PC-3 (cell line): ENCODE results near the gene HPCAL4. TPM values are rescaled to one million over a fixed set of nuclear protein-coding genes. Genes with fewer than 3 reads are reported as not detected.

Source experiments
- ATAC-seq: fragments of 200-7000 bp; cut with Tn5 transposase; 2 replicates; pipeline ENCODE4 v1.9.1; 2020; ENCODE audit warnings: mild to moderate bottlenecking, moderate library complexity
- BruUV-seq: library from RNA; stranded (reverse); fragments of 400-500 nt; replicated peaks from 2 replicates; lab custom pipeline; 2021; lab: Mats Ljungman, UMichigan
- CTCF ChIA-PET: fragments of 300-600 bp; sonication (Branson Sonifier 250); formaldehyde crosslinking; loops from one replicate; lab custom pipeline; 2022; ENCODE audit warnings: antibody characterized with exemption; lab: Charles Lee
- POLR2A ChIA-PET: fragments of 300-600 bp; sonication (Branson Sonifier 250); formaldehyde crosslinking; loops from one replicate; lab custom pipeline; 2022; ENCODE audit warnings: antibody characterized with exemption; ENCODE audit not compliant: unreplicated experiment; lab: Charles Lee
- DNase-seq: peaks from one replicate; pipeline ENCODE4 v3.0.0-alpha.2; 2015
- H2AFZ ChIP-seq: fragments of 300-600 bp; sonication (generic); 2 replicates; pipeline ENCODE4 v1.6.0; 2016; ENCODE audit warnings: antibody characterized with exemption, low read length
- H3F3A ChIP-seq: fragments of 300-600 bp; sonication (generic); one replicate; pipeline ENCODE4 v1.6.0; 2017; ENCODE audit warnings: antibody characterized with exemption, low read length, control low read depth, mild to moderate bottlenecking; ENCODE audit not compliant: unreplicated experiment
- H3K27ac ChIP-seq: fragments of 300-600 bp; sonication (generic); 2 replicates; pipeline ENCODE4 v1.5.1; 2016; ENCODE audit warnings: mild to moderate bottlenecking, low read length
- H3K27me3 ChIP-seq: fragments of 300-600 bp; sonication (generic); 2 replicates; pipeline ENCODE4 v1.6.1; 2016; ENCODE audit warnings: low read length, mixed read lengths
- H3K36me3 ChIP-seq: fragments of 300-600 bp; sonication (generic); 2 replicates; pipeline ENCODE4 v1.6.1; 2016; ENCODE audit warnings: low read depth, mixed run types, low read length, mixed read lengths
- H3K4me1 ChIP-seq: fragments of 300-600 bp; sonication (generic); 2 replicates; pipeline ENCODE4 v1.5.1; 2016; ENCODE audit warnings: low read length; ENCODE audit not compliant: insufficient read depth
- H3K4me2 ChIP-seq: fragments of 300-600 bp; sonication (generic); 2 replicates; pipeline ENCODE4 v1.6.0; 2016; ENCODE audit warnings: low read length
- H3K4me3 ChIP-seq: fragments of 300-600 bp; sonication (generic); 2 replicates; pipeline ENCODE4 v1.5.1; 2016; ENCODE audit warnings: mild to moderate bottlenecking, low read length, mixed read lengths
- H3K79me2 ChIP-seq: fragments of 300-600 bp; sonication (generic); 2 replicates; pipeline ENCODE4 v1.6.1; 2017; ENCODE audit warnings: low read length, mixed read lengths
- H3K9ac ChIP-seq: fragments of 300-600 bp; sonication (generic); 2 replicates; pipeline ENCODE4 v1.6.0; 2016; ENCODE audit warnings: mild to moderate bottlenecking, low read length
- H3K9me2 ChIP-seq: fragments of 300-600 bp; sonication (generic); replicated peaks from 2 replicates; pipeline ENCODE4 v1.6.1; 2016; ENCODE audit warnings: mixed run types, low read length, mixed read lengths
- H3K9me3 ChIP-seq: fragments of 300-600 bp; sonication (generic); 2 replicates; pipeline ENCODE4 v1.6.1; 2016; ENCODE audit warnings: low read length, mixed read lengths
- H4K20me1 ChIP-seq: fragments of 300-600 bp; sonication (generic); 2 replicates; pipeline ENCODE4 v1.6.1; 2016; ENCODE audit warnings: low read length, mixed read lengths
- EZH2 ChIP-seq: fragments of 300-600 bp; sonication (generic); IDR thresholded peaks from one replicate; pipeline ENCODE4 v1.6.1; 2017; ENCODE audit warnings: antibody characterized with exemption, mild to moderate bottlenecking, low read length; ENCODE audit not compliant: unreplicated experiment
- EZH2phosphoT487 ChIP-seq: fragments of 300-600 bp; sonication (generic); IDR thresholded peaks from 2 replicates; pipeline ENCODE4 v1.6.1; 2018; ENCODE audit warnings: mild to moderate bottlenecking, antibody characterized with exemption, low read length, borderline replicate concordance
- intact Hi-C: fragments of 100-400 bp; cut with micrococcal nuclease; formaldehyde crosslinking; loops from 2 replicates; pipeline ENCODE4 v1.9.0; 2023
- total RNA-seq: library from RNA; depleted of rRNA; stranded (reverse); fragments of >200 nt; gene quantifications from 2 replicates; pipeline ENCODE4 v1.2.3, GENCODE V29; 2014
- TF ChIP-seq, protein P1 (sequence below): fragments of 300-600 bp; sonication (generic); conservative IDR thresholded peaks from 2 replicates; pipeline ENCODE4 v1.5.1; 2017; ENCODE audit warnings: antibody characterized with exemption, low read depth, mild to moderate bottlenecking, low read length

HPCAL4 gene
- total RNA-seq, 1 experiment from 2014 or later: 0.04 TPM

DNA sequence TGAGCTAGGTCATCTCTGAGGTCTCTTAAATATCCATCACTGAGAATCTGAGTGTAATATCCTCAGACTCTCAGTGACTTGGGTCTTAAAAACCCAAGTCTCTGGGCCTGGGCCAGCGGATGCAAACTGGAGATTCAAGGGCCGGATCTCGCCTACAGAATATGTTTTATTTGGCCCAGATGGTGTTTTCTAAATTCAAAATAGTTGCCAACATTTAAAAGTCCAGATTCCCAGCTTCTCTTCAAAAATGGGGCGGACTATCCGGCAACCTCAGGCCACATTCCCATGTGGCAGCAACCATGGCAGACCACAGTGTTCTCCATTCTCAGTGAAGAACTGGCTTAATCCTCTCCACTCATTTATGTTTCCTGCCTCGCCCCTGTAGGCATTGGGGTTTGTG lies 39.1 kb downstream of the HPCAL4 start:
- POLR2A ChIA-PET: no interaction called here
- ATAC-seq: no peak
- TF ChIP-seq EZH2 (no peak), EZH2phosphoT487 (no peak)
- TF ChIP-seq, protein P1, sequence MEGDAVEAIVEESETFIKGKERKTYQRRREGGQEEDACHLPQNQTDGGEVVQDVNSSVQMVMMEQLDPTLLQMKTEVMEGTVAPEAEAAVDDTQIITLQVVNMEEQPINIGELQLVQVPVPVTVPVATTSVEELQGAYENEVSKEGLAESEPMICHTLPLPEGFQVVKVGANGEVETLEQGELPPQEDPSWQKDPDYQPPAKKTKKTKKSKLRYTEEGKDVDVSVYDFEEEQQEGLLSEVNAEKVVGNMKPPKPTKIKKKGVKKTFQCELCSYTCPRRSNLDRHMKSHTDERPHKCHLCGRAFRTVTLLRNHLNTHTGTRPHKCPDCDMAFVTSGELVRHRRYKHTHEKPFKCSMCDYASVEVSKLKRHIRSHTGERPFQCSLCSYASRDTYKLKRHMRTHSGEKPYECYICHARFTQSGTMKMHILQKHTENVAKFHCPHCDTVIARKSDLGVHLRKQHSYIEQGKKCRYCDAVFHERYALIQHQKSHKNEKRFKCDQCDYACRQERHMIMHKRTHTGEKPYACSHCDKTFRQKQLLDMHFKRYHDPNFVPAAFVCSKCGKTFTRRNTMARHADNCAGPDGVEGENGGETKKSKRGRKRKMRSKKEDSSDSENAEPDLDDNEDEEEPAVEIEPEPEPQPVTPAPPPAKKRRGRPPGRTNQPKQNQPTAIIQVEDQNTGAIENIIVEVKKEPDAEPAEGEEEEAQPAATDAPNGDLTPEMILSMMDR: no peak
- intact Hi-C loops: no loop called here
- H3K4me3 ChIP-seq: no peak overlapping the region
- DNase-seq: no peak
- no peaks in the 10 kb centered on the region for H3K9me3 ChIP-seq
- H3K27ac ChIP-seq: no peak overlapping the region
- no peaks in the 10 kb centered on the region for H3K9me2 ChIP-seq
- H4K20me1 ChIP-seq: no peaks in the 10 kb centered on the region
- BruUV-seq: no TSS peak
- CTCF ChIA-PET: no interaction called here
- H2AFZ ChIP-seq: no peak overlapping the region
- H3K9ac ChIP-seq: no peak overlapping the region
- H3K79me2 ChIP-seq: no peaks in the 10 kb centered on the region
- H3K36me3 ChIP-seq: no peaks in the 10 kb centered on the region
- H3K27me3 ChIP-seq: no peaks in the 10 kb centered on the region
- H3K4me1 ChIP-seq: no peaks in the 10 kb centered on the region
- no peaks in the 10 kb centered on the region for H3F3A ChIP-seq
- H3K4me2 ChIP-seq: no peak overlapping the region

DNA sequence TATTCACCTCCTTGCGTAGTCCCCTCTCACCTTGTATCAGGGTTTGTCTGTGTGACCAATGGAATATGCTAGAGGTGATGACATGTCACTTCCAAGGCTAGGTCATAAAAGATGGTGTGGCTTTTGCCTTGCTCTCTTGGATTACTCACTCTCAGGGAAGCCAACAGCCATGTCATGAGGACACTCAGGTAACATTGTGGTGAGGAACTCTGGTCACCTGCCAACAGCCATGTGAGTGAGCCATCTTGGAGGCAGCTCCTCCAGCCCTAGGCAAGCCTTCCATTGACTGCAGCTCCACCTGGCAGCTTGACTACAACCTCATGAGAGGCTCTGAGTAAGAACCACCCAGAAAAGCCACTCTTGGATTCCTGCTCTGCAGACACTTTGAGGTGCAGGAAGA lies 40.8 kb downstream of the HPCAL4 start:
- DNase-seq: peak; percentile 62
- Histone ChIP-seq H3F3A (no peaks in the 10 kb centered on the region), H3K9me2 (no peaks in the 10 kb centered on the region), H3K36me3 (no peaks in the 10 kb centered on the region), H3K4me2 (no peak overlapping the region), H4K20me1 (no peaks in the 10 kb centered on the region), H3K79me2 (no peaks in the 10 kb centered on the region), H3K9ac (no peak overlapping the region), H3K4me1 (no peaks in the 10 kb centered on the region), H3K27me3 (no peaks in the 10 kb centered on the region), H3K4me3 (no peak overlapping the region), H2AFZ (no peak overlapping the region), H3K27ac (no peak overlapping the region), H3K9me3 (no peaks in the 10 kb centered on the region)
- CTCF ChIA-PET: no interaction called here
- POLR2A ChIA-PET: no interaction called here
- BruUV-seq: no TSS peak
- intact Hi-C loops: no loop called here
- no peak for ATAC-seq
- no peak for TF ChIP-seq EZH2
- TF ChIP-seq EZH2phosphoT487: no peak
- TF ChIP-seq, protein P1: no peak

- no TSS peak for BruUV-seq
- H3K4me1 ChIP-seq: no peaks in the 10 kb centered on the region
- no peak for DNase-seq
- no peaks in the 10 kb centered on the region for H4K20me1 ChIP-seq
- no peak overlapping the region for H3K4me3 ChIP-seq
- intact Hi-C loops: no loop called here
- H3K9me3 ChIP-seq: no peaks in the 10 kb centered on the region
- H3K4me2 ChIP-seq: no peak overlapping the region
- H3F3A ChIP-seq: no peaks in the 10 kb centered on the region
- no peak overlapping the region for H3K9ac ChIP-seq
- no peaks in the 10 kb centered on the region for H3K27me3 ChIP-seq
- TF ChIP-seq EZH2phosphoT487 (no peak), EZH2 (no peak)
- TF ChIP-seq, protein P1: no peak
- no peaks in the 10 kb centered on the region for H3K36me3 ChIP-seq
- no peak overlapping the region for H3K27ac ChIP-seq
- no peaks in the 10 kb centered on the region for H3K79me2 ChIP-seq
- ChIA-PET CTCF (no interaction called here), POLR2A (no interaction called here)
- no peak for ATAC-seq
- H3K9me2 ChIP-seq: no peaks in the 10 kb centered on the region
- no peak overlapping the region for H2AFZ ChIP-seq
Observed at GRCh38 chr1:39649636-39650185, 41.5 kb downstream of the HPCAL4 start.
